DLD1 (cell line): ENCODE data around the gene ABI3BP.
"Not testable (repeated sequence)": the region's sequence is repeated elsewhere in the genome, so short reads cannot be mapped to it uniquely, and the experiment has no call there.

ENCODE experiments used
- in situ Hi-C: cut with HindIII; loops from 2 replicates; pipeline ENCODE4 v1.10.0; 2017; ENCODE audit warnings: low sequenced_read_pairs

ABI3BP gene

GRCh38 chr3:100947119-100947518 is 46.1 kb downstream of the ABI3BP start:
- in situ Hi-C loops, result no loop called here

DNA sequence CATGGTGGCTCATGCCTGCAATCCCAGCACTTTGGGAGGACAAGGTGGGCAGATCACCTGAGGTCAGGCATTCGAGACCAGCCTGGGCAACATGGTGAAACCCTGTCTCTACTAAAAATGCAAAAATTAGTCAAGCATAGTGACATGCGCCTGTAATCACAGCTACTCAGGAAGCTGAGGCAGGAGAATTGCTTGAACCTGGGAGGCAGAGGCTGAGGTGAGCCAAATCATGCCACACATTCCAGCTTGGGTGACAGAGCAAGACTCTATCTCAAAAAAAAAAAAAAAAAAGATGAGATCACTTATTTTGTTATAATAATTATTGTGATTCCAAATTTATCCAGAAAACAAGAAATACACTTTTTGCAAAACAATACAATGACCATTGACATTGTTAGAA is 47.1 kb downstream of the ABI3BP start:
- in situ Hi-C loops, result not testable (repeated sequence)

DNA sequence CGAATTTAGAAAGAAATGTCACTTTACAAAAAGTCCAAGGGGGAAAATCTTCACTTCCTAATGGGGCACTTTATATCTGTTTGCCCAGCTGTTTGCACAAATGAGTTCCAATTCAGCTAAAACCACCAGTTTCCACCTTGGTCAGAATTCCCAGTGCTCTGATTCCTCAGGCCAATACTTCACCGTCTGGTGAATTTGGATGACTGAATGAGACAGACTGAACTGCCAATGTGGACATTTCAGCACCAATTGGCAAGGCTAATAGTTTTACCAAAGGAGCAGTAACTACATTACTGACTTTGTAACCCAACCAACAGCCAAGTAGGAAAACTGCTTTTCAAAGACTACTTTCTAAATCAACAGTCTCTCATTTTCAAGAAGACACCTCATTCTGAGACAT is 51.8 kb downstream of the ABI3BP start:
- in situ Hi-C loops, result no loop called here

DNA sequence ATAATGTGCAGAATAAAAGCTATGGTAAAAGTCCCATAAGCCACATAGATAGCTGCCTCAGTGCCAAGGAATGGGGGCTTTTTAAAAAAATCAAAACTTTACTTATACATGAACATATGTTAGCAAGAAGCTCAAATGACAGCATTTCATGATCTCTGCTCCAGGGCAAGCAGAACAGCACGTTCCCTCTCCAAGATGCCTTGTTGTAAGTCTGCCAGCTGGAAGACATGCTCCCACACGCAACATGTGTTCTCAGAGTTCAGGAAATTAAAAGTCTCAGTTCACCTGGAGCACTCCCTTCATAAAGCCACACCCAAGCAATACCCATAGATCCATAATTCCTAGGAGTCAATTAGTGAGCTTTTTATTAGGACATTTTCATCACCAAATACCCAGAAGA is 52.2 kb downstream of the ABI3BP start:
- in situ Hi-C loops, result no loop called here

- in situ Hi-C loops, result no loop called here
These were observed 56.3 kb downstream of the ABI3BP start for GRCh38 chr3:100936931-100937330.

DNA sequence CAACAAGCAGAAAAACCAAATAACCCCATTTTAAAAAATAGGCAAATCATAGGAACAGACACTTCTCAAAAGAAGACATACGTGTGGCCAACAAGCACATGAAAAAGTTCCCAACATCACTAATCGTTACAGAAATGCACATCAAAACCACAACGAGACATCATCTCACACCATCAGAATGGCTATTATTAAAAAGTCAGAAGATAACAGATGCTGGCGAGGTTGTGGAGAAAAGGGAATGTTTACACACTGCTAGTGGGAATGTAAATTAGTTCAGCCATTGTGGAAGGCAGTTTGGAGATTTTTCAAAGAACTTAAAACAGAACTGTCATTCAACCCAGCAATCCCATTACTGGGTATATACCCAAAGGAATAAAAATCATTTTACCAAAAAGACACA is 60.7 kb downstream of the ABI3BP start:
- in situ Hi-C loops, result no loop called here

DNA sequence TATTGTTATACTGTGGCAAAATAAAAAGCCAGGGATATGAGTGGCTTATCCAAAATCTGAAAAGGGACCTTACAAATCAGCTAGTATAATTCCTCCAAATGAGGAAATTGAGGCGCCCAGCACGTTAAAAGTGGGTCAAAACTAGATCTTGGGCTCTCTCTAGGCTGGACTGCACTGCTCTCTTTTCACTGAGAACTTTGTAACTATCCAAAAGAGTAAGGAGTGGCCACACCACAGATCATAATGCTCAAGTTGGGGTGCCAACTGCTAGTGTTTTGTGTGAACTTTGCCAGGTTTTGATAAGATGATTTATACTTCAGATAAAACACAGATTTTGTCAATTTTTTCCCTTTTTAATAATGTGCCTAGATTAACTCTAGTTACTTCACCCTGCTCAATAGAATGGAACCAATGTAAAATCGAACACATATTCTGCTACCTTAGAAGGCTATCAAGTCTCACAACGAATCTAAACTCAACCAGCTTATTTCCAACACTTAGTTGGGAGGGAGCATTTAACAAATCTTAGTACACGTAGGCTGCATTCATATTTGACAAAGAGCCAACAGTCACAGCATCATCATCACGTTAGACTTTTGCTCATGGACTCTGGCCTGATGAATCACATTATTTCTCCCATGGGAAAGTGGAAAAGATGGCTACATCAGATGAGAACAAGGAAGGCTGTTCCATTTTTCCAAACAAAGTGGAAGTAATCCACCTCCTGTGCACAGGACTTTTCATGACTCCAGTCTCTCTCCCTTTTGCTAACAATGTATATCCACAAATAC is 64.4 kb downstream of the ABI3BP start:
- in situ Hi-C loops, result no loop called here

DNA sequence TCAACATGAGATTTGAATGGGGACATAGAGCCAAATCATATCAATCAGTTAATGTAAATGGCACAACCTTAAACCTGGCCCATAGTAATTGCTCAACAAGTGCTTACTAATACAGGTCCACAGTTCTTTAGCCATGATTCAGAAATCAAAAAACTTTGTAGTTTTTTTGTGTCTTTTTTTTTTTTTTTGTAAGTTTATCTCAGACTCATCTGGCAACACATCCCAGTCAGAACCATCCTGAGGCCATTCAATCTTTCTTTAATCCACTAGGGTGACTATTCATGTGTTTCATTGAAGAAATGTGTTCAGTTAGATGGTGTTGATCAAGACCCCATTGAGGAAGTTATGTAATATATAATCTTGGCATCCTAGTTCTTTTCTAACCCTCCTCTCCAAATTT is 65.4 kb downstream of the ABI3BP start:
- in situ Hi-C loops, result no loop called here

- in situ Hi-C loops, result no loop called here
These were observed 77.3 kb downstream of the ABI3BP start for GRCh38 chr3:100915706-100916495.

DNA sequence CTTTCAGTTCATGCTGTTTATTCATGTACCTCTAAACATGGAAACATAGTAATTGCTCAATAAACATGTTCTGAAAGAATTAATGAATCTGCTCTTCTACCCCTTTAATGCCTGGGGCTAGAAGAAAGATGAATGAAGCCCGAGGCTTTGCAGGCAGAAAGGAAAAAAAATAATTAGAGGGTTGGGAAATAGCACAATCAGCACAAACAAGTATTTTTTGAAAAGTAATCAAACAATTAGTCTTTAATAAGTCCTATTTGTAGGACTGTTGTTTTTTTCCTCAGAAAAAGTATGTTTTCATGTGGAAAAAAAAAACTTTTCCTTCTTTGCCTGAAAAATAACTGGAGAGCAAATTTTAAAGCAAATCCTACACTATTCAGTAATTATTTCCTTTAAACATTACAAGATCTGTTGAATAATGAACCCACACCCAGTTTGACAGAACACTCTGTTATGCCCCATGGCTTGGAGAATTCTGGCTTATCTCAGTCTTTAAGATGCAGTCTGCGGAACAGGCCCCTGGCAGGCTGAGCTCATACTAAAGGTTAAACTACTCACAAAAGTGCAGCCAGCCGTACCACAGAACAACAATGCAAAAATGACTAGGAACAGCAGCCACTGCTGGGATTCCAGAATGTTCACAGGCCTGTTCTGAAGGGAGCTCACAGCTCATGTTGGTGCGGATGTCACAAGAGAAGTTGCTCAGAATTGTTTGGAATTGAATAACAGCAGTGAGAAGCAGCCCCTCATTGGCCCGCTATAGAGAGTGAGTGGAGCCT is 79.2 kb downstream of the ABI3BP start:
- in situ Hi-C loops, result no loop called here

DNA sequence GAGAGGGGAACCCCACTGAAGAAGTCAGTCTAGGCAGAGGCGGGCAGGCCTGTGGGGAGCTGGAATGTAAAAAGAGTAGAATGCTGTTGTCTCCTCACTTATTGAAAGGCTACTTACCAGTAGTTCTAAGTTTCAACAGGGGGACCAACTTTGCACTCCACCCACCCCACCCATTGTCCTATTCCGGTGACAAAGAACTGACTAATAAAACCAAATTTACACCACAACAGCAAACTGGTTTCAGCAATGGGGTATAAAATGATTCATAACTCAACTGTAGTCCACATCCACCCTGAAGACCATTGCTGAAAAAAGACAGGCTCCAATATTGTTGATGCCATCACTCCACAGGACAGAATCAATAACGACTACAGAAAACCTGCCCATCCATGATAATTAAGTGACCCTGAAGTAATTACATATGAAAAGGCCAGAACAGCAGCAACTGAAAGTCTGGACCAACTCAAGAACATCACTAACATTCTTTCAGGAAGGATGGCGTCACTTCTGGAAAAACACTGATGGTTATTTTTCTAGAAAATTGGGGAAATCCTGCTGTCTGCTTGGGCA is 80.2 kb downstream of the ABI3BP start:
- in situ Hi-C loops, result no loop called here

DNA sequence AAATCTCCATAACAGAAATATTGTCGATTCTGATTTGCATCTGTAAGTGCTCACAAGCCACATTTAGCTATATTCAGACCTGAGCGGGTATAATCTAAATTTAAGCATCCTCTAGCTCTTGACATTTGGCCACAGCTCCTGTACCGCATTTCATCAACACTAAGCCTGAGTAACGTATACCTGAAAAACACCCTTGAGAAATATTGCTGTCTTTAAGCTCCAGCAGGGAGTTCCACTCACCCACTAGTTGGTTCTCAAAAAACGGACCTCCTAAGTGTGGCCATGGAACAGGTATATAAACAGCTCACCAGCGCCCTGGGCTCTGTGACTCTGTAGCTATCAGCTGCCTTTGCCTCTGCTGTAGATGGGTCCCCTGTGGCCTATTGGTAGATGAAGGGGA is 80.7 kb downstream of the ABI3BP start:
- in situ Hi-C loops, result no loop called here

DNA sequence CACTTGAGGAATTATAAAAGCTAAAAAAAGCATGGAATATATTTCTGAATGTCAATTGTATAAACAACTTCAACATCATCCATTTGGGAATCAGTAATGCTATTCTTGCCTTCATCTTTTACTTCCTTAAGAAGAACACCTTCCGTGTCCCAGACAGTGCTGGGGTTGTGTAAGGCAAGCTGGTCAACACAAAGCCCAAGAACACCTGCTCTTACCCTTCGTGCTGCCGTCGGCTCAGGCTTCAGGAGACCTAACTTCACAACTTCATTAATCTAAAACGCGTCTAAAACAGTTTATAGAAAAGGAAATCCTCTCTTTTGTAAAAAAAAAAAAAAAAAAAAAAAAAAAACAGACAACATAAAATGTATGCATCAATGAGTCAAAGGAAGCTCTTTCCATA is 81.3 kb downstream of the ABI3BP start:
- in situ Hi-C loops, result no loop called here

GRCh38 chr3:100910986-100911385 is 82.2 kb downstream of the ABI3BP start:
- in situ Hi-C loops, result no loop called here

DNA sequence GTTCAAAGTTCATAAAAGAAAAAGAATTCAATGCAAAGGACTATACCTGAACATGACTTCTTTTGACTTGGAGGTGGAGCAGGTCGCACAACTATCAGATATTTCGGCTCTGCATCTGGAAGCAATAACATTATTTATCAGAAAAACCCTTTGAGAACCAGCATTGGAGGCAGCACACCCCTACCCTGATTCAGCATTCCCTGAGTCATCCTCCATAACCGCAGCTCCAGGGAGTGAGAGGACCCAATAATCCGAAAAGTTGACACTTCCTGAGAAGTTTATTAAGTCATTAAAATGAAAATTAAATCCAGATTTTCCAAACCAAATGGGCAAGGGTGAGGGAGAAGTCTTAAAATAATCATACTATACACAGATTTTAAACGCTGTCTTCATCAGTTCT is 90.6 kb downstream of the ABI3BP start:
- in situ Hi-C loops, result no loop called here

- in situ Hi-C loops, result no loop called here
These were observed 92.4 kb downstream of the ABI3BP start for GRCh38 chr3:100900671-100901335.

GRCh38 chr3:100899440-100900091 is 93.7 kb downstream of the ABI3BP start:
- in situ Hi-C loops, result no loop called here

- in situ Hi-C loops, result no loop called here
These were observed 94.5 kb downstream of the ABI3BP start for GRCh38 chr3:100898681-100899080.

DNA sequence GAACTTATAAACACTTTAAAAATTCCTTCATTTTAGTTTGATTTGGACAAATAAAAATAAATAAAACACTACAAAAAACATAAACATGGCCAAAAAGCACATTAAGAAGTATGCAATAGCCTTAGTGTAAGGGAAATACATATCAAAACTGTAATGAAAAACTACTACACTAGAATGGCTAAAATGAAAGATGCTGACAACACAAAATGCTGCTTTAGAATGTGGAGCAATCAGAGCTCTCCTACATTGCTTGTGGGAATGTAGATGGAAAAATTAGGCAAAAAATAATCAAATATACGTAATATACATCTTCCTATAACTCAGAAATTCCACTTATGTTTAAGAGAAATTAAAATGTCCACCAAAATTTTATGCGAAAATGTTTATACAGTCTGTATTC is 96.2 kb downstream of the ABI3BP start:
- in situ Hi-C loops, result no loop called here

DNA sequence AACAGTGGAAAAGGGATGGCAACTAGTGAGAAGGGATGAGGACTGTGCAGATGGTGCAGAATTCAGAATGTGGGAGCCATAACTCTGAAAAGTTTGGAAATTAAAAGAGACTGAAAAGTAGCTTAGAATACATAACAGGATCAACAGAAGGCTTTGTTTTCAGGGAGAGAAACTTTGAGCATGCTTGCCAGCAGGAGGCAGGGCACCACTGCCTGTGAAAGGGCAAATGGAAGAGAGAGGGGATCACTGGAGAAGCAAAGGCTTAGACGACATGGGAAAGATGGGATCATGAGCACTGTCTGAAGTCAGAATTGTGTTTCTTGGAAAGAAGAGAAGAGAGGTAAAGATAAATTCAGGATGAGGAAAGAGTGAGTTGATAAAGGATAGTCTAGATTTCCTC is 99.6 kb downstream of the ABI3BP start:
- in situ Hi-C loops, result no loop called here
